Measurements from ENCODE around the gene PHKA2.
"Not testable (repeated sequence)": the region's sequence is repeated elsewhere in the genome, so short reads cannot be mapped to it uniquely, and the experiment has no call there.

Gene PHKA2

GRCh38 chrX:18984381-18985185, 669 bp upstream of the PHKA2 start:
- DNase-seq, result peak; percentile 80
- Histone ChIP-seq H3K4me1 (no peaks in the 10 kb centered on the region), H3K27me3 (no peaks in the 10 kb centered on the region), H3K36me3 (no peaks in the 10 kb centered on the region), H3K4me3 (ENCODE audit: low read depth, low read length) (peak overlapping the region; percentile 72), H3K9me3 (no peaks in the 10 kb centered on the region)
- TF ChIP-seq CTCF (IDR thresholded peaks at IDR 0.05; ENCODE audit: low read depth, low read length), result peak; percentile 37

- Histone ChIP-seq H3K27me3 (no peaks in the 10 kb centered on the region), H3K9me3 (no peaks in the 10 kb centered on the region), H3K36me3 (no peaks in the 10 kb centered on the region), H3K4me3 (ENCODE audit: low read depth, low read length) (no peak overlapping the region), H3K4me1 (no peaks in the 10 kb centered on the region)
- DNase-seq, result no peak
- no peak for TF ChIP-seq CTCF (IDR thresholded peaks at IDR 0.05; ENCODE audit: low read depth, low read length)
These were observed 2.6 kb downstream of the PHKA2 start for GRCh38 chrX:18981124-18981807.

GRCh38 chrX:18980262-18980661, 3.7 kb downstream of the PHKA2 start:
- H3K36me3 ChIP-seq; H3K27me3 ChIP-seq; H3K9me3 ChIP-seq; H3K4me3 ChIP-seq (ENCODE audit: low read depth, low read length); H3K4me1 ChIP-seq; DNase-seq: not testable (repeated sequence)

GRCh38 chrX:18974993-18975392, 8.9 kb downstream of the PHKA2 start:
- Histone ChIP-seq H3K4me3 (ENCODE audit: low read depth, low read length) (no peak overlapping the region), H3K9me3 (no peaks in the 10 kb centered on the region), H3K36me3 (no peaks in the 10 kb centered on the region), H3K4me1 (no peaks in the 10 kb centered on the region), H3K27me3 (no peaks in the 10 kb centered on the region)
- TF ChIP-seq CTCF (IDR thresholded peaks at IDR 0.05; ENCODE audit: low read depth, low read length), result no peak
- no peak for DNase-seq

GRCh38 chrX:18973527-18974192, 10.3 kb downstream of the PHKA2 start:
- Histone ChIP-seq H3K4me1 (no peaks in the 10 kb centered on the region), H3K36me3 (no peaks in the 10 kb centered on the region), H3K27me3 (no peaks in the 10 kb centered on the region), H3K9me3 (no peaks in the 10 kb centered on the region), H3K4me3 (ENCODE audit: low read depth, low read length) (no peak overlapping the region)
- peak; percentile 34 for DNase-seq
- TF ChIP-seq CTCF (IDR thresholded peaks at IDR 0.05; ENCODE audit: low read depth, low read length), result no peak

- Histone ChIP-seq H3K27me3 (no peaks in the 10 kb centered on the region), H3K36me3 (no peaks in the 10 kb centered on the region), H3K4me3 (ENCODE audit: low read depth, low read length) (no peak overlapping the region), H3K4me1 (no peaks in the 10 kb centered on the region), H3K9me3 (no peaks in the 10 kb centered on the region)
- no peak for TF ChIP-seq CTCF (IDR thresholded peaks at IDR 0.05; ENCODE audit: low read depth, low read length)
- DNase-seq, result no peak
These were observed 12.4 kb downstream of the PHKA2 start for GRCh38 chrX:18971506-18971905.

Measured in BE2C (cell line).